GM12878 (cell line): Measurements from ENCODE around the gene ADH1C. TPM values are rescaled to one million over a fixed set of nuclear protein-coding genes. Genes with fewer than 3 reads are reported as not detected.
"Not testable (repeated sequence)": the region's sequence is repeated elsewhere in the genome, so short reads cannot be mapped to it uniquely, and the experiment has no call there.

Experiments
- ATAC-seq: fragments of 200-7000 bp; cut with Tn5 transposase; 3 replicates; pipeline ENCODE4 v1.9.1; 2020; ENCODE audit warnings: mild to moderate bottlenecking, moderate library complexity
- BruUV-seq: library from RNA; stranded (reverse); fragments of 400-500 nt; replicated peaks from 2 replicates; lab custom pipeline; 2021; lab: Mats Ljungman, UMichigan
- CTCF ChIA-PET: fragments of 300-600 bp; sonication (Branson Sonifier 250); formaldehyde crosslinking; extraction: SDS; loops from one replicate; lab custom pipeline; 2021; ENCODE audit warnings: inconsistent platforms; lab: Yijun Ruan, JAX
- POLR2A ChIA-PET: fragments of 350-600 bp; formaldehyde crosslinking; extraction: SDS; loops from one replicate; lab custom pipeline; 2021; ENCODE audit warnings: inconsistent platforms; lab: Charles Lee
- RAD21 ChIA-PET: fragments of 300-600 bp; sonication (Branson Sonifier 250); formaldehyde crosslinking; loops from one replicate; lab custom pipeline; 2023; ENCODE audit warnings: antibody characterized with exemption; ENCODE audit not compliant: unreplicated experiment; lab: Charles Lee
- SMC1A ChIA-PET: fragments of 300-600 bp; sonication (Branson Sonifier 250); formaldehyde crosslinking; loops from one replicate; lab custom pipeline; 2023; ENCODE audit not compliant: unreplicated experiment, uncharacterized antibody; lab: Charles Lee
- DNase-seq: peaks from one replicate; pipeline ENCODE4 v3.0.0-alpha.2; 2011; ENCODE audit warnings: low read depth, low spot score
- FAIRE-seq: peaks from 3 replicates; lab custom pipeline; 2011; peaks lifted over from hg19 to GRCh38; lab: Jason Lieb, UNC
- H2AFZ ChIP-seq: 2 replicates; pipeline ENCODE4 v1.6.0; 2011; ENCODE audit warnings: low read depth, low read length, control low read depth; ENCODE audit not compliant: control insufficient read depth
- H3K27ac ChIP-seq: 2 replicates; pipeline ENCODE4 v1.5.1; 2011; ENCODE audit warnings: control low read depth; ENCODE audit not compliant: control insufficient read depth, insufficient read depth
- H3K27me3 ChIP-seq, 2 experiments: replicated peaks in 1 of 2; 2 replicates each; pipeline versions ENCODE4 v1.6.0 to v1.6.1; 2011; ENCODE audit warnings: low read length in 1 of 2; ENCODE audit not compliant: control insufficient read depth in 2 of 2, insufficient read depth in 2 of 2
- H3K36me3 ChIP-seq, 2 experiments: 2 replicates each; pipeline ENCODE4 v1.5.1; 2011; ENCODE audit warnings: low read length in 1 of 2; ENCODE audit not compliant: control insufficient read depth in 2 of 2, insufficient read depth in 2 of 2
- H3K4me1 ChIP-seq: 2 replicates; pipeline ENCODE4 v1.6.1; 2011; ENCODE audit warnings: mild to moderate bottlenecking, low read length, moderate library complexity, mixed read lengths; ENCODE audit not compliant: control insufficient read depth, insufficient read depth
- H3K4me2 ChIP-seq: 2 replicates; pipeline ENCODE4 v1.6.0; 2011; ENCODE audit warnings: control low read depth; ENCODE audit not compliant: control insufficient read depth, insufficient read depth
- H3K4me3 ChIP-seq: fragments of 200-600 bp; sonication (generic); 2 replicates; pipeline ENCODE4 v1.5.1; 2016
- H3K79me2 ChIP-seq: 2 replicates; pipeline ENCODE4 v1.6.0; 2011; ENCODE audit warnings: low read length; ENCODE audit not compliant: control insufficient read depth, insufficient read depth
- H3K9ac ChIP-seq: 2 replicates; pipeline ENCODE4 v1.8.0; 2011; ENCODE audit warnings: low read length, control low read depth, mixed read lengths; ENCODE audit not compliant: control insufficient read depth, insufficient read depth
- H3K9me3 ChIP-seq: replicated peaks from 3 replicates; pipeline ENCODE4 v1.5.1; 2011; ENCODE audit warnings: mild to moderate bottlenecking, low read length; ENCODE audit not compliant: control insufficient read depth, insufficient read depth
- H4K20me1 ChIP-seq: 2 replicates; pipeline ENCODE4 v1.6.0; 2011; ENCODE audit not compliant: control insufficient read depth, insufficient read depth
- MYB ChIP-seq: fragments of 150-350 bp; IDR thresholded peaks from 2 replicates; pipeline ENCODE4 v1.6.1; 2014; ENCODE audit warnings: mild to moderate bottlenecking, low read depth, low read length, borderline replicate concordance
- RAD51 ChIP-seq: fragments of 450-650 bp; IDR thresholded peaks from 2 replicates; pipeline ENCODE4 v1.6.1; 2016; ENCODE audit warnings: moderate library complexity, mild to moderate bottlenecking, inconsistent platforms
- SIX5 ChIP-seq: IDR thresholded peaks from 2 replicates; pipeline ENCODE4 v1.6.1; 2011; ENCODE audit warnings: mild to moderate bottlenecking, low read depth, low read length, moderate library complexity; ENCODE audit not compliant: severe bottlenecking
- SPI1 ChIP-seq: IDR thresholded peaks from 2 replicates; pipeline ENCODE4 v1.6.1; 2011; ENCODE audit warnings: low read depth, mild to moderate bottlenecking, low read length, moderate library complexity, borderline replicate concordance; ENCODE audit not compliant: insufficient read depth
- WGBS: methylation state at CpG from one replicate; pipeline ENCODE4 v1.1.6; 2016; ENCODE audit warnings: low lambda C conversion rate; ENCODE audit not compliant: insufficient replicate concordance, insufficient coverage; ENCODE audit errors: missing lambda C conversion rate; 5-methylcytosine and 5-hydroxymethylcytosine counted together
- in situ Hi-C: fragments of 300-500 bp; cut with MboI; formaldehyde crosslinking; loops from 9 replicates; pipeline ENCODE4 v1.14.3; 2018; ENCODE audit warnings: mixed read lengths
- intact Hi-C: fragments of 100-400 bp; cut with micrococcal nuclease; formaldehyde crosslinking; loops from one replicate; pipeline ENCODE4 v1.14.2; 2022; ENCODE audit not compliant: unreplicated experiment
- polyA plus RNA-seq, 11 experiments: library from polyadenylated mRNA; depleted of rRNA in 4 of 11; unstranded in 6 of 11; stranded (reverse) in 5 of 11; fragments of >200 nt; fragmentation: Nextera tagmentation in 4 of 11; fragmentation: Illumina TruSeq in 1 of 11; extraction: Ambion mirVana in 4 of 11; extraction: Trizol in 1 of 11; gene quantifications; 1 replicate in 1 of 11; 2 replicates in 10 of 11; pipeline versions ENCODE4 v1.2.1 to v1.2.3, GENCODE V29; 2011 to 2016; ENCODE audit warnings: inconsistent platforms in 2 of 11, missing spikeins in 2 of 11, low read depth in 1 of 11
- total RNA-seq, 4 experiments: library from RNA; depleted of rRNA in 3 of 4; stranded (reverse); fragments of >200 nt in 3 of 4; fragmentation: Illumina TruSeq in 1 of 4; extraction: Trizol in 1 of 4; gene quantifications; 2 replicates each; pipeline versions ENCODE4 v1.2.1 to v1.2.3, GENCODE V29; 2013 to 2021

ADH1C gene
- total and polyA plus RNA-seq, 10 of the 15 experiments (the other 5 are each of a cell fraction or from before 2014, with no cell fraction given), result 0.04 to 1.1 (median 0.10) TPM; not detected in 3

GRCh38 chr4:99356992-99357391 is 4.4 kb upstream of the ADH1C start:
- TF ChIP-seq RAD51, result no peak
- peak; percentile 7; the same call in 1 of the 2 replicates for TF ChIP-seq SPI1
- no peak for TF ChIP-seq MYB
- no peak for TF ChIP-seq SIX5
- TF ChIP-seq, all 136 proteins: peak for 1
- ATAC-seq (peak; percentile 77), FAIRE-seq (no peak), DNase-seq (no peak)
- H3K9ac ChIP-seq, result no peak overlapping the region
- intact Hi-C loops, result no loop called here
- ChIA-PET SMC1A (interaction anchor here (0.8 kb wide), 1 partner anchor 11 kb away, joined by 3 read pairs; no protein-coding TSS in a partner anchor), RAD21 (interaction anchor here (1.4 kb wide), 1 partner anchor 47 kb away, joined by 4 read pairs; no protein-coding TSS in a partner anchor), CTCF (no interaction called here), POLR2A (no interaction called here)
- no TSS peak for BruUV-seq
- no peaks in the 10 kb centered on the region for H3K36me3 ChIP-seq
- H4K20me1 ChIP-seq, result no peaks in the 10 kb centered on the region
- no peaks in the 10 kb centered on the region for H3K79me2 ChIP-seq
- H3K27ac ChIP-seq, result no peak overlapping the region
- no peak overlapping the region for H3K4me2 ChIP-seq
- no peaks in the 10 kb centered on the region for H3K4me1 ChIP-seq
- WGBS, result 0% methylated on average over 1 of the region's 1 CpG
- H3K9me3 ChIP-seq, result no peaks in the 10 kb centered on the region
- no peak overlapping the region for H3K4me3 ChIP-seq
- H3K27me3 ChIP-seq, result no peaks in the 10 kb centered on the region
- no peak overlapping the region for H2AFZ ChIP-seq
- in situ Hi-C loops, result no loop called here

GRCh38 chr4:99356149-99356548 is 3.6 kb upstream of the ADH1C start:
- H3K4me2 ChIP-seq, H3K4me1 ChIP-seq, ATAC-seq, H3K4me3 ChIP-seq, H3K9me3 ChIP-seq, H3K27me3 ChIP-seq, CTCF ChIA-PET, BruUV-seq, H2AFZ ChIP-seq, H3K79me2 ChIP-seq, in situ Hi-C loops, DNase-seq, POLR2A ChIA-PET, H3K9ac ChIP-seq, H4K20me1 ChIP-seq, H3K27ac ChIP-seq, FAIRE-seq, H3K36me3 ChIP-seq, intact Hi-C loops, SMC1A ChIA-PET: not testable (repeated sequence)
- 61% methylated on average over 9 of the region's 10 CpGs for WGBS
- RAD21 ChIA-PET, result interaction anchor here (1.4 kb wide), 1 partner anchor 47 kb away, joined by 4 read pairs; no protein-coding TSS in a partner anchor
